ENCODE data around the gene ZC3H8. TPM values are rescaled to one million over a fixed set of nuclear protein-coding genes. Genes with fewer than 3 reads are reported as not detected.

ZC3H8 gene
- total RNA-seq, 1 experiment from 2014 or later, result 13.1 TPM

DNA sequence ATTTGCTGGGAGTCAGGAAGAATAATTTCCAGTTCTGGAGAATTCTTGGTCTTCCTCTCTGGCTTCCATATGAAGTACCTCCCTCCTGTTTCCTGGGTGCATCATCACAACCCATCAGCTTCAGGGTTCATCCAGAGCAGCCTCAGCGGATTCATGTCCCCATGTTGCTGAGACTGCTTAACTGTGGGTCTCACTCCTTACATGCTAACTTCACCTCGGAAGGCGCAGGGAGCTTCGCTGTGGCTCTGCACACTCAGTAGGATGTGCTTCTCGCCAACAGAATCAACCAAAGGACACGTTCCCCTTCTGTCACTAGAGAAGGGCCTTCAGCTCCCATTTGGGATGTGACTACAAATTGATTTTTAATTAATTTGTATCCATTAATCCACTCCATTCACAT, 92.5 kb downstream of the ZC3H8 start:
- Histone ChIP-seq H2AFZ (ENCODE audit: low read length) (no peak overlapping the region), H3K9me2 (replicated peaks; ENCODE audit: low read length) (no peaks in the 10 kb centered on the region), H3F3A (ENCODE audit: low read length, unreplicated experiment) (no peaks in the 10 kb centered on the region), H3K4me1 (ENCODE audit: insufficient read depth, low read length) (no peaks in the 10 kb centered on the region), H3K36me3 (ENCODE audit: low read depth, low read length) (no peaks in the 10 kb centered on the region), H3K27ac (ENCODE audit: low read length) (no peak overlapping the region), H3K27me3 (ENCODE audit: low read length) (no peaks in the 10 kb centered on the region), H3K4me2 (ENCODE audit: low read length) (no peak overlapping the region), H3K9me3 (ENCODE audit: low read length) (no peaks in the 10 kb centered on the region), H3K79me2 (ENCODE audit: low read length) (no peaks in the 10 kb centered on the region), H3K4me3 (ENCODE audit: low read length) (no peak overlapping the region), H4K20me1 (ENCODE audit: low read length) (no peaks in the 10 kb centered on the region), H3K9ac (ENCODE audit: low read length) (no peak overlapping the region)
- intact Hi-C loops (cut with micrococcal nuclease), result no loop called here
- POLR2A ChIA-PET (ENCODE audit: unreplicated experiment), result no interaction called here
- DNase-seq (no peak), ATAC-seq (no peak)
- no TSS peak for BruUV-seq (replicated peaks)
- CTCF ChIA-PET, result no interaction called here
- TF ChIP-seq, protein P1, sequence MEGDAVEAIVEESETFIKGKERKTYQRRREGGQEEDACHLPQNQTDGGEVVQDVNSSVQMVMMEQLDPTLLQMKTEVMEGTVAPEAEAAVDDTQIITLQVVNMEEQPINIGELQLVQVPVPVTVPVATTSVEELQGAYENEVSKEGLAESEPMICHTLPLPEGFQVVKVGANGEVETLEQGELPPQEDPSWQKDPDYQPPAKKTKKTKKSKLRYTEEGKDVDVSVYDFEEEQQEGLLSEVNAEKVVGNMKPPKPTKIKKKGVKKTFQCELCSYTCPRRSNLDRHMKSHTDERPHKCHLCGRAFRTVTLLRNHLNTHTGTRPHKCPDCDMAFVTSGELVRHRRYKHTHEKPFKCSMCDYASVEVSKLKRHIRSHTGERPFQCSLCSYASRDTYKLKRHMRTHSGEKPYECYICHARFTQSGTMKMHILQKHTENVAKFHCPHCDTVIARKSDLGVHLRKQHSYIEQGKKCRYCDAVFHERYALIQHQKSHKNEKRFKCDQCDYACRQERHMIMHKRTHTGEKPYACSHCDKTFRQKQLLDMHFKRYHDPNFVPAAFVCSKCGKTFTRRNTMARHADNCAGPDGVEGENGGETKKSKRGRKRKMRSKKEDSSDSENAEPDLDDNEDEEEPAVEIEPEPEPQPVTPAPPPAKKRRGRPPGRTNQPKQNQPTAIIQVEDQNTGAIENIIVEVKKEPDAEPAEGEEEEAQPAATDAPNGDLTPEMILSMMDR (conservative IDR thresholded peaks at IDR 0.05; ENCODE audit: low read depth, low read length), result no peak

Other genes with a start within 250 kb of the ZC3H8 start
- 11.2 and 17.3 TPM in 2 replicates for gene TMEM87B, start 199.8 kb downstream of the ZC3H8 start, total RNA-seq (2014; rRNA removed)
- 0.75 and 2.2 TPM in 2 replicates for gene FBLN7, start 116.7 kb downstream of the ZC3H8 start, total RNA-seq (2014; rRNA removed)
- gene ZC3H6, start 20.6 kb upstream of the ZC3H8 start, total RNA-seq (2014; rRNA removed), result 1.3 TPM in 2 replicates
- 8.4 and 13.6 TPM in 2 replicates for gene RGPD8, start 178.6 kb upstream of the ZC3H8 start, total RNA-seq (2014; rRNA removed)
- gene TTL, start 227.1 kb upstream of the ZC3H8 start, total RNA-seq (2014; rRNA removed), result 31.4 and 33.5 TPM in 2 replicates